Fibroblast of lung (primary cell): ENCODE measurements around the gene ATP13A4.

Experiments used
- EZH2 ChIP-seq: IDR thresholded peaks from 2 replicates; pipeline ENCODE4 v1.5.1; 2012; ENCODE audit warnings: low read length, control low read depth, mild to moderate bottlenecking; ENCODE audit errors: missing control alignments
- TF ChIP-seq, protein P1 (sequence below), 2 donors: IDR thresholded peaks in 1 of 2; conservative IDR thresholded peaks in 1 of 2; 1 replicate in 1 of 2; 2 replicates in 1 of 2; pipeline ENCODE4 v1.5.1; 2011 to 2012; ENCODE audit warnings: low read length in 2 of 2, control low read depth in 1 of 2, inconsistent platforms in 1 of 2, low read depth in 1 of 2, mild to moderate bottlenecking in 1 of 2

GRCh38 chr3:193470710-193471109 lies 84.0 kb downstream of the ATP13A4 start:
- no peak for TF ChIP-seq EZH2
- TF ChIP-seq, protein P1, sequence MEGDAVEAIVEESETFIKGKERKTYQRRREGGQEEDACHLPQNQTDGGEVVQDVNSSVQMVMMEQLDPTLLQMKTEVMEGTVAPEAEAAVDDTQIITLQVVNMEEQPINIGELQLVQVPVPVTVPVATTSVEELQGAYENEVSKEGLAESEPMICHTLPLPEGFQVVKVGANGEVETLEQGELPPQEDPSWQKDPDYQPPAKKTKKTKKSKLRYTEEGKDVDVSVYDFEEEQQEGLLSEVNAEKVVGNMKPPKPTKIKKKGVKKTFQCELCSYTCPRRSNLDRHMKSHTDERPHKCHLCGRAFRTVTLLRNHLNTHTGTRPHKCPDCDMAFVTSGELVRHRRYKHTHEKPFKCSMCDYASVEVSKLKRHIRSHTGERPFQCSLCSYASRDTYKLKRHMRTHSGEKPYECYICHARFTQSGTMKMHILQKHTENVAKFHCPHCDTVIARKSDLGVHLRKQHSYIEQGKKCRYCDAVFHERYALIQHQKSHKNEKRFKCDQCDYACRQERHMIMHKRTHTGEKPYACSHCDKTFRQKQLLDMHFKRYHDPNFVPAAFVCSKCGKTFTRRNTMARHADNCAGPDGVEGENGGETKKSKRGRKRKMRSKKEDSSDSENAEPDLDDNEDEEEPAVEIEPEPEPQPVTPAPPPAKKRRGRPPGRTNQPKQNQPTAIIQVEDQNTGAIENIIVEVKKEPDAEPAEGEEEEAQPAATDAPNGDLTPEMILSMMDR (conservative IDR thresholded peaks at IDR 0.05 in 1 of 2, IDR thresholded peaks at IDR 0.05 in 1 of 2; ENCODE audit: low read depth in 1 of 2, low read length in 2 of 2), result no peak
